Pons (tissue), 1 donor: ENCODE data around the gene CD44.
"Not testable (repeated sequence)": the region's sequence is repeated elsewhere in the genome, so short reads cannot be mapped to it uniquely, and the experiment has no call there.

ENCODE experiments used
- DNase-seq: peaks from one replicate; pipeline ENCODE4 v3.0.0-alpha.2; 2016; ENCODE audit warnings: low spot score

CD44 gene

DNA sequence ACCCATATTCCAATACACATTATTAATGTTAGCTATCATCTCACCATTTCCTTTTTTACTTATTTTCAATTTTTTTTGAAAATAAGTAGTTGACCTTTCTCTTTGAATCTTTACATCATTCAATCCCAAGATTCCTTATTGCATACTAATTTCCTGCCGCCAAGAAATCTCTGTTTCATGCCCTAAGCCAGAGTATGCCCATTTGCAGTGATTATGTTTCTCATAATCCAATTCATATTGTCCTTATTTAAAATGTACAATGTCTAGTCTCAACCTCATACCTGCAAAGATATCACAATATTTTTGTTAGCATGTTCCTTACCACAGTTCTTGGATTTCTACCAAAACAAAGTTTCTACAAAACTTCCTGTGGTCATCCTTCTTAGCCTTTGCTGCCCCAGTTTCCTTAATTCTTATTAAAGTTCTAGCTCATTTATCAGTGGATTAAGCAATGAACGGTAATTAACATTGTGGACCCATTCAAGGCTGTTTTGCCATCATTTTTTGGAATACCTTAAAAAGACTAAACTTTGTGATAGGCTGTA is 75.3 kb downstream of the CD44 start:
- DNase-seq: no peak

GRCh38 chr11:35214792-35215193 is 75.8 kb downstream of the CD44 start:
- no peak for DNase-seq

DNA sequence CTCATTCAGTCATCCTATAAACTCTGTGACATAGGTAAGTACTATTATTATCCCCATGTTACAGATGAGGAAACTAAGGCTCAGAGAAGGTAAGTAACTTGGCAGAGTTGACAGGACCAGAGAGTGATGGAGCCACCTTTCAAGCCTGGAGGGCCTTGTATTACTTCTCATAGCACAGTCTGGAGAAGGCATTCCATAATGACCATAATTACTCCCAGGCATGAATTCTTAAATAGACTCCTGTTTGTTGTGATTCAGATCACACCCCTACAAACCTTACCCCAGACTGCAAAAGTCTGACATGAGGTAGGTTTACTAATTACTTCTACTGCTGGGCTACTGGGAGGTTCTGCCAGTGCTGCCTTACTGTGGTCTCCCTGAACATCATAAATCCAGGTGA is 77.0 kb downstream of the CD44 start:
- DNase-seq: no peak

- DNase-seq: no peak
These were observed 78.1 kb downstream of the CD44 start for GRCh38 chr11:35216962-35217678.

DNA sequence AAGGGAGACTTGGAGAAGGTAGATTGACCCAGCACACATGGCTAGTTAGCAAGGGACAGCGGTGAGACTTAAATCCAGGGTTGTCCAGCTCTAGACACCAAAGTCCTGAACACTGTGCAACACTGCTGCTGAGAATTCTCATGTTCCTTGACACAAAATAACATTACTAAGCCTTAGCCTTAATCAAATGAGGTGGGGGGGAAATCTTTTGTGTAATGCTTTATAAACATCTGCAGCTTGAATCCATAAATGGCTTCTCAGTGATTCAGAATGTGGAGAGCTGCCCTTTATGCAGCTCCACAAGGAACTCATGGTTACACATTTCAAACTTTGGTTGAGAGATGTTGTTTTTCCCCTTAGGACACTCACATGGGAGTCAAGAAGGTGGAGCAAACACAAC is 80.0 kb downstream of the CD44 start:
- DNase-seq: no peak

GRCh38 chr11:35223371-35223796 is 84.4 kb downstream of the CD44 start:
- DNase-seq: no peak

GRCh38 chr11:35223991-35224390 is 85.0 kb downstream of the CD44 start:
- DNase-seq: no peak

DNA sequence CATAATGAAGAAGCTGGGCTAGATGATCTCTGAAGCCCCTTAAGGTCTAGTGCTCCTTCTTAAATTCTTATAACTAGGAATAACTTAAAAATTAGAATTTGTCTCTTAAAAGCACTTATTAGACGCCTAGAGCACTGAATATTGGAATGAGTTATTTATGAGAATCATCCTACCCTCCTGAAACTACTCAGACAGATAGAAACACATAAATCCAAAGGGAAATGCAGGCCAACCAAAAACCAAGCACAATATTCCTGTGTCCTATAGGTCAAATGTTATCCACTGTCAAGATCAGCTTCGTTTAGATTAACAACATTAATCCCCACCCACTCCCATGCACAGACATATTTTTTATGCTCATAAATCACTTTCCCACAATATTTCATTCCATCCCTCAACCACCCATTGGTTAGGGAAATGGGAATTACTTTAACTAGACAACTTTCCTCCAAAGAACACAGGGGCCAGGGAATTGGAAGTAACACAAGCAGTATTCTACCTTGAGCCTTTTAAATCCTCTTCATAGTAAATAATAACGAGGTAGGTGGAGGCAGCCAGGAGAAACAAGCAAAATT is 87.1 kb downstream of the CD44 start:
- DNase-seq: no peak

DNA sequence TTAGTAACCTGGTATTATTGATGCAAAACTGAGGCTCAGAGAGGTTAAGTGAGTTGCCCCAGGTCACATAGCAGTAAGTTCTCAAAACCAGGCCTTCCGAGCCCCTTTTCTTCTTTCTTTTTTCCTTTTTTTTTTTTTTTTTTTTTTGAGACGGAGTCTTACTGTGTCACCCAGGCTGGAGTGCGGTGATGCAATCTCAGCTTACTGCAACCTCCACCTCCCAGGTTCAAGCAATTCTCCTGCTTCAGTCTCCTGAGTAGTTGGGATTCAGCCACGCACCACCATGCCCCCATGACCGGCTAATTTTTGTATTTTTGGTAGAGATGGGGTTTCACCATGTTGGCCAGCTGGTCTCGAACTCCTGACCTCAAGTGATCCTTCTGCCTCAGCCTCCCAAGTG is 87.8 kb downstream of the CD44 start:
- not testable (repeated sequence) for DNase-seq

- peak; percentile 43 for DNase-seq
These were observed 88.8 kb downstream of the CD44 start for GRCh38 chr11:35227576-35228327.

- no peak for DNase-seq
These were observed 89.4 kb downstream of the CD44 start for GRCh38 chr11:35228328-35228725.

DNA sequence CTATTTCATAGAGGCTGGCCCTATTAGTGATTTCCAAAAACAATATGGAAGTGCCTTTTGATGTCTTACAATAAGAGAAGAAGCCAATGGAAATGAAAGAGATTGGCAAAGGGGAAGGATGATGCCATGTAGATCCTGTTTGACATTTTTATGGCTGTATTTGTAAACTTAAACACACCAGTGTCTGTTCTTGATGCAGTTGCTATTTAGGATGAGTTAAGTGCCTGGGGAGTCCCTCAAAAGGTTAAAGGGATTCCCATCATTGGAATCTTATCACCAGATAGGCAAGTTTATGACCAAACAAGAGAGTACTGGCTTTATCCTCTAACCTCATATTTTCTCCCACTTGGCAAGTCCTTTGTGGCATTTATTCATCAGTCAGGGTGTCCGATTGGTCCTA is 91.4 kb downstream of the CD44 start:
- DNase-seq: no peak

DNA sequence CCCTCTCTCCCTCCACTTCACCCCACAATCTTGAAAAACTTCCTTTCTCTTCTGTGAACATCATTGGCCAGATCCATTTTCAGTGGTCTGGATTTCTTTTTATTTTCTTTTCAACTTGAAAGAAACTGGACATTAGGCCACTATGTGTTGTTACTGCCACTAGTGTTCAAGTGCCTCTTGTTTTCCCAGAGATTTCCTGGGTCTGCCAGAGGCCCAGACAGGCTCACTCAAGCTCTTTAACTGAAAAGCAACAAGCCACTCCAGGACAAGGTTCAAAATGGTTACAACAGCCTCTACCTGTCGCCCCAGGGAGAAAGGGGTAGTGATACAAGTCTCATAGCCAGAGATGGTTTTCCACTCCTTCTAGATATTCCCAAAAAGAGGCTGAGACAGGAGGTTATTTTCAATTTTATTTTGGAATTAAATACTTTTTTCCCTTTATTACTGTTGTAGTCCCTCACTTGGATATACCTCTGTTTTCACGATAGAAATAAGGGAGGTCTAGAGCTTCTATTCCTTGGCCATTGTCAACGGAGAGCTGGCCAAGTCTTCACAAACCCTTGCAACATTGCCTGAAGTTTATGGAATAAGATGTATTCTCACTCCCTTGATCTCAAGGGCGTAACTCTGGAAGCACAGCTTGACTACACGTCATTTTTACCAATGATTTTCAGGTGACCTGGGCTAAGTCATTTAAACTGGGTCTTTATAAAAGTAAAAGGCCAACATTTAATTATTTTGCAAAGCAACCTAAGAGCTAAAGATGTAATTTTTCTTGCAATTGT is 92.3 kb downstream of the CD44 start:
- no peak for DNase-seq

GRCh38 chr11:35232891-35233330 is 93.9 kb downstream of the CD44 start:
- DNase-seq: no peak

DNA sequence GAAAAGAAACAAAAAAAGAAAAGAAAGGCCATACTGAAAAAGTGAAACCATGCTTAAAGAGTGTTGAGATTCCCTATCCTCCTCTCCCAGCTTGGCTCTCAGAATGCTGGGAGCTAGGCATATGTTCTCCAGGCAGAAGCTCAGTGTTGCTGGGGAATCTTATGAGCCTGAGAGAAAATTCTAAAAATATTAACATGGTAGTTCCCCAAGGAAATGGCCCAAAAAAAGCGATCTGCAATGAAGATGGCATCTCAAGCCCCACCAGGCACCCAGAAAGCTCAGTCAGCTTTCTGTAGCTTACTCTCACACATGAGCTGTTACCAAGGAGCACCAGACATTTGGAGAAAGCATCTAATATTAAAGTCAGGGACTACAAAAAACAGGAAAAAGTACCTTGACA is 94.5 kb downstream of the CD44 start:
- no peak for DNase-seq

- no peak for DNase-seq
These were observed 95.6 kb downstream of the CD44 start for GRCh38 chr11:35234460-35235156.

GRCh38 chr11:35235157-35235468 is 96.1 kb downstream of the CD44 start:
- no peak for DNase-seq

DNA sequence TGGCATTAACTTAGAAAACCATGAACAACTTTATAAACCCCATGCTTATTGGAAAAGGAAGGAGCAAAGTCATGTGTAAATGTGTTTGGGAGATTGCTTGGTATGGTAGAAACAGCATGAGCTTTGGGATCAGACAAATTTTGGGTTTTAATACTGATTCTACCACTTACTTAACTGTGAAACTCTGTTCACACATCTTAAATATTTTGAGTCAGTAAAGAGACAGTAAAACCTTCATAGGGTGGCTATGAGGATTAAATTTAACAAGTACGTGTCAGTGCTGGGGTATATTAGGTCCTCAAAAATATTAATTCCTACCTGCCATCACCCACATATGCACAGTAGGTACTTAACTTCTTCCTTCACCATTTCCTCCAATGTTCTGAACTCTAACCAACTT is 96.5 kb downstream of the CD44 start:
- no peak for DNase-seq

DNA sequence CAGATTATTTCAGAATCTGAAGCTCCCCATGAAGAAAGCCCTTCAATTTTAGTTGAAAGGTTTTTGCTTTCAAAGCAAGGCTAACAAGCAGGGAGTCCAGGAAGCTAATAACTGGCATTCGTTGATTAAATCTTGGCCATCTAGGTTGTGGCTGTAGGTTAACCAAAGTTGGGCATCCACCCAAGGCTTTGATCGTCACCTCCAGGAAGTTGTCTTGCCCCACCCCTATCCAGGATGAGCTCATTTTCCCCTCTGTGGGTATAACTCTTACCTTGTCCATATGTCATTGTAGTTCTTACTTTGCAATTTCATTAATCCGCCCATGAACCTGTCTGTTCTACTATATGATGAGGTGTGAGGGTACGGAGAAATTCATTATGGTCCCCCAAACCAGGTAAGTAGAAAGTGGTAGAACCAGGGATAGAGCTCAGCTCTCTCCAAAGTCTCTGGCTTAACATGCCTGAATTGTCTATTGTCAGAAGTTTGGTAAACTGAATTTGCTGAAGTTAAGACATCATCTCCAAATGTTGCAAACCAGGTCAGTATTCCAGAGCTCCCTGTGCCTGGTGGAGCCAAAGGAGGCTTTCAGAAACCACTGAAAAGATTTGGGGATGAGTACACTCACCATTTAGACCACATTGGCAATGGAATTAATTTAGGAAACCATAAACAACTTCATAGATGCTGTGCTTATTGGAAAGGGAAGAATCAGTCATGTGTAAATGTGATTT is 97.1 kb downstream of the CD44 start:
- DNase-seq: no peak

DNA sequence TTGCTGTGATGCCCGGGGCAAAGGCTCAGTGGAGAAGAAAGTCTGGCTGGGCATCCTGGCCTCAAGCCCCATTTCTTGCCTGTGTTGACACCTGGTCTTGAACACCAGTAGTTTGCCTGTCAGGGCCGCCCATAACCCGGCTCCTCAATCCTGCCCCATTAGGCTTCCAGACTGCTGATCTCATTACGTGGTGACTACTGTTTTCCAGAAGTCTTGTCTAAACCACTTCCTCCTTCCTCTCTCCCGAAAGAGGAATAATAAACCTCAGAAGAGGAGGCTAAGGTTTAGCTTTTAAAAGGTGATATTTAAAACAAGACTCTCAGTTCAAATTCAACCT is 97.7 kb downstream of the CD44 start:
- peak; percentile 64 for DNase-seq

DNA sequence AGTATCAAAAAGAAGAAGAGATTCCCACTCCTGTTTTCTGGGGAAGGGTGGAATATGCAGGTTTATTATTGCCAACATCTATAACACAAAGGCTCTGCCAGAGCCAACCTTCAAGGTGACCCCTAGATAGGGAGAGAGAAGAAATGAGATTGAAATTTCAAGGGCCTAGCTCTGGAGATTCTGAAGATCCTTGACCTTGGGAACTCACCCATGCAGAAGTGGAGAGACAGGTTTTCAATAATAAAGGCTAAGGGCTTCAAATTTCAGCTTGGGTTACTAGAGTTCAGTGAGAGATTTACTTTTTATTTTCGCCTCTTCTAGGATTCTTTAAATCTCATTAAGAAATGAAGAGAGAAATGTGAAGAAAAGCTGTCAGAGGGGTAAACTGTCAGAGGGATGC is 98.4 kb downstream of the CD44 start:
- DNase-seq: no peak
